PC-3 (cell line): ENCODE measurements around the gene NFYC.

Source experiments
- CTCF ChIP-seq: fragments of 300-600 bp; sonication (generic); conservative IDR thresholded peaks from 2 replicates; pipeline ENCODE4 v1.5.1; 2017; ENCODE audit warnings: antibody characterized with exemption, low read depth, mild to moderate bottlenecking, low read length
- EZH2phosphoT487 ChIP-seq: fragments of 300-600 bp; sonication (generic); IDR thresholded peaks from 2 replicates; pipeline ENCODE4 v1.6.1; 2018; ENCODE audit warnings: mild to moderate bottlenecking, antibody characterized with exemption, low read length, borderline replicate concordance

DNA sequence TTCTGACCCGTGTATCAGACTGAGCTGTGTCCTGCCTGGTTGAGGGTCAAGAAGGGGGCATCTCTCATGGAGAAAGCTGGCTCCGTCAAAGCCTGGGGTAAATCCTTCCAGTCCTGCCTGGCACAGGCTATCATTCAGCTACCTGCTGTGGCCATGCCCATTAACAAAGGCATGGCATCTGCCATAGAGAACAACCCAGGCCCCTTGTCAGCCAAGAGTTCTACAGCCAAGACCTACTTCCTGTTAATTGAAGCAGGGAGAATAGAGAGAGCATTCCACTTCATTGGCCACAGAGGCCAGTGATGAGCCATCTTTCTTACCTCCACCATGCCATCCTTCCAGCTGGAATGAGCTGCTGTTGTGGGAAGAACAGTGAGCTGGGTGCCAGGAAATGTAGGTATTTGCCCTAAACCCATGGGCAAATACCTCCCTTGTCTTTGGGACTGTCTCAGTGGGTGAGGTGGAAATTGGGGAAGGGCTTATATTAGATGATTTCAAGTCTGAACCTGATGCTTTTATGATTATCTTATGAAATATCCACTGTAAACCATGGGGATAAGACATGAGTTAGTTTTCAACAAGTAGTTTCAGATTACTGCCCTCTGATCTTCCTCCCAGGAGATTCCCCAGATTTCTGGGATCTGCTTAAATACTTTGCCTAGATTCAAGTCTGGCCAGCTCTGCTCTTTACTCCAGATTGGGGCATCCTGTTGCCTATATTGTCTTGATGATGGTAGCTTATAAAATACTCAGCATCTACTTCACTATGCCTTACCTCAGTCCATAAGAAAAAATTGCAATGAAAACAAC is 80.8 kb downstream of the NFYC start:
- TF ChIP-seq CTCF (no peak), EZH2phosphoT487 (no peak)
